A549 (cell line): ENCODE data around the gene TNP2.

ENCODE experiments used
- EP300 ChIP-seq, 2 experiments: fragments of >200 bp; sonication (Bioruptor Twin); formaldehyde crosslinking; IDR thresholded peaks; 2 replicates in 1 of 2; 3 replicates in 1 of 2; pipeline ENCODE4 v1.6.1; 2016 to 2017
- MAX ChIP-seq: IDR thresholded peaks from 2 replicates; pipeline ENCODE4 v1.6.1; 2012
- RAD21 ChIP-seq, 2 experiments: fragments of >200 bp in 1 of 2; sonication (Bioruptor Twin) in 1 of 2; formaldehyde crosslinking in 1 of 2; IDR thresholded peaks in 1 of 2; conservative IDR thresholded peaks in 1 of 2; 2 replicates in 1 of 2; 3 replicates in 1 of 2; pipeline ENCODE4 v1.6.1; 2012 to 2018; ENCODE audit warnings: inconsistent platforms in 1 of 2
- TP53 ChIP-seq: fragments of 250-450 bp; sonication (Bioruptor Pico); IDR thresholded peaks from 2 replicates; pipeline ENCODE4 v1.5.0; 2021; ENCODE audit warnings: mild to moderate bottlenecking, moderate library complexity
- ZFP36 ChIP-seq: fragments of 450-650 bp; IDR thresholded peaks from 2 replicates; pipeline ENCODE4 v1.6.1; 2014; ENCODE audit warnings: borderline replicate concordance; ENCODE audit not compliant: partially characterized antibody
- TF ChIP-seq, protein P1 (sequence below): fragments of >200 bp; sonication (Bioruptor Twin); formaldehyde crosslinking; IDR thresholded peaks from 3 replicates; pipeline ENCODE4 v1.5.1; 2016

GRCh38 chr16:11290102-11290893 is 21.2 kb upstream of the TNP2 start:
- no peak for TF ChIP-seq EP300 (IDR thresholded peaks at IDR 0.05)
- TF ChIP-seq, protein P1, sequence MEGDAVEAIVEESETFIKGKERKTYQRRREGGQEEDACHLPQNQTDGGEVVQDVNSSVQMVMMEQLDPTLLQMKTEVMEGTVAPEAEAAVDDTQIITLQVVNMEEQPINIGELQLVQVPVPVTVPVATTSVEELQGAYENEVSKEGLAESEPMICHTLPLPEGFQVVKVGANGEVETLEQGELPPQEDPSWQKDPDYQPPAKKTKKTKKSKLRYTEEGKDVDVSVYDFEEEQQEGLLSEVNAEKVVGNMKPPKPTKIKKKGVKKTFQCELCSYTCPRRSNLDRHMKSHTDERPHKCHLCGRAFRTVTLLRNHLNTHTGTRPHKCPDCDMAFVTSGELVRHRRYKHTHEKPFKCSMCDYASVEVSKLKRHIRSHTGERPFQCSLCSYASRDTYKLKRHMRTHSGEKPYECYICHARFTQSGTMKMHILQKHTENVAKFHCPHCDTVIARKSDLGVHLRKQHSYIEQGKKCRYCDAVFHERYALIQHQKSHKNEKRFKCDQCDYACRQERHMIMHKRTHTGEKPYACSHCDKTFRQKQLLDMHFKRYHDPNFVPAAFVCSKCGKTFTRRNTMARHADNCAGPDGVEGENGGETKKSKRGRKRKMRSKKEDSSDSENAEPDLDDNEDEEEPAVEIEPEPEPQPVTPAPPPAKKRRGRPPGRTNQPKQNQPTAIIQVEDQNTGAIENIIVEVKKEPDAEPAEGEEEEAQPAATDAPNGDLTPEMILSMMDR = no peak
- TF ChIP-seq RAD21 (conservative IDR thresholded peaks at IDR 0.05 in 1 of 2, IDR thresholded peaks at IDR 0.05 in 1 of 2) = no peak
- TF ChIP-seq TP53 (CRISPR knock-in tag) = no peak
- TF ChIP-seq MAX = no peak
- no peak for TF ChIP-seq ZFP36
